Endothelial cell (in vitro differentiated cells): Measurements from ENCODE around the gene CYP8B1. TPM values are rescaled to one million over a fixed set of nuclear protein-coding genes. Genes with fewer than 3 reads are reported as not detected.

Experiments used
- DNase-seq: peaks from one replicate; pipeline ENCODE4 v3.0.0; 2021; ENCODE audit warnings: low spot score
- H3K27ac Mint-ChIP-seq: one replicate; pipeline ENCODE4 v1.8.0; 2021; ENCODE audit warnings: mixed read lengths, inconsistent platforms; ENCODE audit not compliant: unreplicated experiment
- H3K27me3 Mint-ChIP-seq: one replicate; pipeline ENCODE4 v1.8.0; 2021; ENCODE audit warnings: mild to moderate bottlenecking, moderate library complexity, mixed read lengths, inconsistent platforms; ENCODE audit not compliant: unreplicated experiment
- H3K36me3 Mint-ChIP-seq: one replicate; pipeline ENCODE4 v1.8.0; 2021; ENCODE audit warnings: mild to moderate bottlenecking, low read depth, mixed read lengths, inconsistent platforms; ENCODE audit not compliant: unreplicated experiment
- H3K4me1 Mint-ChIP-seq: one replicate; pipeline ENCODE4 v1.8.0; 2021; ENCODE audit warnings: mild to moderate bottlenecking, mixed read lengths, inconsistent platforms; ENCODE audit not compliant: unreplicated experiment
- H3K4me3 Mint-ChIP-seq: one replicate; pipeline ENCODE4 v1.8.0; 2021; ENCODE audit warnings: mild to moderate bottlenecking, mixed read lengths, inconsistent platforms; ENCODE audit not compliant: unreplicated experiment
- H3K9me3 Mint-ChIP-seq: one replicate; pipeline ENCODE4 v1.8.0; 2021; ENCODE audit warnings: mixed read lengths, inconsistent platforms; ENCODE audit not compliant: unreplicated experiment
- total RNA-seq: library from RNA; stranded (reverse); fragmentation: NEBNext Ultra II Directional; extraction: Animal tissue kit (Norgen Biotek cat#: 25700); gene quantifications from one replicate; pipeline ENCODE4 v1.2.1, GENCODE V29; 2021; ENCODE audit not compliant: unreplicated experiment
- TF ChIP-seq, protein P1 (sequence below): fragments of 200-600 bp; sonication (generic); IDR thresholded peaks from one replicate; pipeline ENCODE4 v1.5.0; 2021; ENCODE audit warnings: antibody characterized with exemption; ENCODE audit not compliant: unreplicated experiment

CYP8B1 gene
- total RNA-seq, 1 donor from 2014 or later, result not detected

DNA sequence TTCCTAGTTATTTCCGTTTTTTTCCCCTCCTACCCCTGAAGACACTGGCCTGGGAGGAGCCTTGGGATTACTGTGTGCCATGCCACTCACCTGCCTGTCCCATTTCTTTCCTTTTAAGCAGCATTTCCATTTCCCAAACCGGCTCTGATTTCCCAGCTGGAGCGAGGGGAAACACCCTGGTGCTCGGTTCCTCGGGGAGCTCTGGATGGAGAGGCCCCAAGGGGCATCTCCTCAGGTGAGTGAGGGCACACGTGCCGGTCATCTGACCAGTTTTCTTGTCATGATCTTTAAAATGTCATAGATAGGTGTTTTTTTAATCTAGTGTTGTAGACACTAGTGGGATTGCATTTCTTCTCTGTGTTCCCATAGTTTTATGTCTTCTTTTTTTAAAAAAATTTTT lies 33.0 kb upstream of the CYP8B1 start:
- peaks cover 12% of the 10 kb centered on the region for H3K27me3 Mint-ChIP-seq
- no peak overlapping the region for H3K27ac Mint-ChIP-seq
- H3K4me3 Mint-ChIP-seq, result no peak overlapping the region
- no peaks in the 10 kb centered on the region for H3K4me1 Mint-ChIP-seq
- H3K36me3 Mint-ChIP-seq, result peaks cover 20% of the 10 kb centered on the region
- no peak for DNase-seq
- peaks cover 3% of the 10 kb centered on the region for H3K9me3 Mint-ChIP-seq
- TF ChIP-seq, protein P1, sequence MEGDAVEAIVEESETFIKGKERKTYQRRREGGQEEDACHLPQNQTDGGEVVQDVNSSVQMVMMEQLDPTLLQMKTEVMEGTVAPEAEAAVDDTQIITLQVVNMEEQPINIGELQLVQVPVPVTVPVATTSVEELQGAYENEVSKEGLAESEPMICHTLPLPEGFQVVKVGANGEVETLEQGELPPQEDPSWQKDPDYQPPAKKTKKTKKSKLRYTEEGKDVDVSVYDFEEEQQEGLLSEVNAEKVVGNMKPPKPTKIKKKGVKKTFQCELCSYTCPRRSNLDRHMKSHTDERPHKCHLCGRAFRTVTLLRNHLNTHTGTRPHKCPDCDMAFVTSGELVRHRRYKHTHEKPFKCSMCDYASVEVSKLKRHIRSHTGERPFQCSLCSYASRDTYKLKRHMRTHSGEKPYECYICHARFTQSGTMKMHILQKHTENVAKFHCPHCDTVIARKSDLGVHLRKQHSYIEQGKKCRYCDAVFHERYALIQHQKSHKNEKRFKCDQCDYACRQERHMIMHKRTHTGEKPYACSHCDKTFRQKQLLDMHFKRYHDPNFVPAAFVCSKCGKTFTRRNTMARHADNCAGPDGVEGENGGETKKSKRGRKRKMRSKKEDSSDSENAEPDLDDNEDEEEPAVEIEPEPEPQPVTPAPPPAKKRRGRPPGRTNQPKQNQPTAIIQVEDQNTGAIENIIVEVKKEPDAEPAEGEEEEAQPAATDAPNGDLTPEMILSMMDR, result no peak

DNA sequence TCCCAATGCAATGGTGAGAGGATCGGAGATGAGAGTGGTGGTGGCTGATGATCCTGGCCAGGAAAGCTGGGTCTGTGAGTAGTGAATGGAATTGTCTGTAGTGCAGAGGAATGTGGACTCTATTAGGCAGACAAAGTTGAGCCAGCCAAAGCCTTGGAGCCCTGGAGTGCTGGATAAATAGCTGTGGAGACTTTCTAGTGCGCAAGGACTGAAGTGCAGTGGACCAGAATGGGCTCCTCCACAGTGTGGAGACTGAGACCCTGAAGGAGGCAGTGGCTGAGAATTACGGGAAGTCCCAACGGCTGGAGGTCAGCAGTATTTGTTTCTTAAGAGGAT lies 31.1 kb upstream of the CYP8B1 start:
- Mint-ChIP-seq H3K9me3 (no peaks in the 10 kb centered on the region), H3K4me3 (no peak overlapping the region), H3K27ac (no peak overlapping the region), H3K4me1 (no peaks in the 10 kb centered on the region), H3K36me3 (peaks cover 13% of the 10 kb centered on the region), H3K27me3 (peaks cover 15% of the 10 kb centered on the region)
- TF ChIP-seq, protein P1, result no peak
- DNase-seq, result no peak

DNA sequence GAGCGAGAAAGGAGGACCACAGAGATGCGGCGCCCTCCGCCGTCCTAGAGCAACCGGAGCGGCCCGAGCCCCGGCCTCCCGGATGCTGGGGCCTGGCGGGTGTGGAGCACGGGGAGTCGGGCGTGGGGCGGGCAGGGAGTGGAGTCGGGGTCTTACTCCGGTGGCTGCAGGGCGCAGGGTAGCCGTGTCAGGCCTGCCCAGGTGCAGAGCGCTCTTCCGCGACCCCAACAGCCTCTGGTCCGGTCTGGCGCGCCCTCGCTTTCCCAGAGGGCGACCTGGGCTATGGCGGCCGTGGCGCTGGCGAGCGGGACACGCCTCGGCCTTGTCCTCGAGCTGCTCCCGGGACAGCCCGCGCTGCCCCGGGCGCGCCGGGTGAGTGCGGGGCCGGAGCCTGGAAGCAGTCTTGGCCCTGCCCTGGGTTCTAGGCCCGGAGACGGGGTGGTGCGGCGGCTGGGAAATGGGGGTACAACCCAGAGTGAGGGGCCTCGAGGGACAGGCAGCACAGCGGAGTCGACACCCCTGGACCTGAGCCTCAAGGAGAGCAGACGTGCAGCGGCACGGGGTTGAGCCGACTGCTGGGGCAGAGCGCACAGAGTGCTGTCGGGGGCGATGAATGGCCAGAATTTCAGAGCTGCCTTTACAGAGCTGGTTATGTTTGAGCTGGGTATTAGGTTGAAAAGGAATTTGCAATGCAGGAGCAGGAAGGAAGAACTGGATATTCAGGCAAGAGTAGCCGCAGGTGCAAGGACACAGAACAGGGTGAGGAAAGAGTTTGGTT lies 30.6 kb upstream of the CYP8B1 start, which contains the start of gene ZNF662:
Gene ZNF662 (plus strand): TSS at position 73 of the 778 bp plus-strand sequence. CDS start 1,973 bp downstream, outside the sequence.
- Mint-ChIP-seq H3K9me3 (no peaks in the 10 kb centered on the region), H3K4me3 (no peak within 1 kb of the TSS), H3K27me3 (peaks cover 15% of the 10 kb centered on the region), H3K4me1 (no peaks in the 10 kb centered on the region), H3K27ac (no peak within 1 kb of the TSS), H3K36me3 (peaks cover 13% of the 10 kb centered on the region)
- TF ChIP-seq, protein P1, result no peak
- no peak for DNase-seq

DNA sequence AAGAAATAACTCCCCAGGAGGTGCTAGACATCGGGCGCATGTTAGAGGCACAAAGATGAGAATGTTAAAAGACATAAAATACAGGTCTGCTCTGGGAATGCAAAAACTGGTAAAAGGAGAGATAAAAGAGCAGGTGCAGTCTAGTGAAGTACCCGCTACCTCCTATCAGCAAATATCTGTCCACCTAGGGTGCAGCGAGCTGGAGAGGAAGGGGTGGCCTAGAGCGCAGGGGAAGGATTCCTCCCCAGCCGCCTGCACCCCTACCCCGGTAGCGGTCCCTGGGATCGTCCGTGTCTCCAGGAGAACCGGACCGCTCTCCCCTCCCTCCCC lies 30.0 kb upstream of the CYP8B1 start:
- Mint-ChIP-seq H3K9me3 (no peaks in the 10 kb centered on the region), H3K4me1 (no peaks in the 10 kb centered on the region), H3K27me3 (peaks cover 15% of the 10 kb centered on the region), H3K27ac (no peak overlapping the region), H3K36me3 (peaks cover 13% of the 10 kb centered on the region), H3K4me3 (no peak overlapping the region)
- TF ChIP-seq, protein P1, result no peak
- DNase-seq, result no peak

DNA sequence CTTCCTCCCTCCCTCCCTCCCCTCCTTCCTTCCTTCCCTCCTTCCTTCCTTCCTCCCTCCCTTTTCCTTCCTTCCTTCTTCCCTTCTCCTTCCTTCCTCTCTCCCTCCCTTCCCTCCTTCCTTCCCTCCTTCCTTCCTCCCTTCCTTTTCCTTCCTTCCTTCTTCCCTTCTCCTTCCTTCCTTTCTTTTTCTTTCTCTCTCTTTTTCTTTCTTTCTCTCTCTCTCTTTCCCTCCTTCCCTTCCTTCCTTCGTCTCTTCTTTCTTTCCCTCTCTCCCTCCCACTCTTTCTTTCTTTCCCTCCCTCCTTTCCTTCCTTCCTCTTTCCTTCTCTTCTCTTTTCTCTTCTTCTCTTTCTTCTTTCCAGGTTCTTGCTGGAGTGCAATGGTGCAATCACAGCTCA lies 28.4 kb upstream of the CYP8B1 start:
- H3K4me3 Mint-ChIP-seq, result no peak overlapping the region
- peaks cover 15% of the 10 kb centered on the region for H3K27me3 Mint-ChIP-seq
- no peaks in the 10 kb centered on the region for H3K9me3 Mint-ChIP-seq
- no peaks in the 10 kb centered on the region for H3K4me1 Mint-ChIP-seq
- peaks cover 7% of the 10 kb centered on the region for H3K36me3 Mint-ChIP-seq
- no peak overlapping the region for H3K27ac Mint-ChIP-seq
- DNase-seq, result no peak
- TF ChIP-seq, protein P1, result no peak
